Tibial nerve (tissue), 3 donors: ENCODE measurements around the gene TMEM92.

Experiments
- CTCF ChIP-seq, 5 experiments: fragments of 200-600 bp in 3 of 5; fragments of 450-650 bp in 2 of 5; sonication (generic) in 3 of 5; IDR thresholded peaks; one replicate each; pipeline ENCODE4 v1.5.1; 2016 to 2019; ENCODE audit warnings: antibody characterized with exemption in 5 of 5, mild to moderate bottlenecking in 3 of 5, moderate library complexity in 2 of 5
- POLR2A ChIP-seq, 2 donors: fragments of 450-650 bp; IDR thresholded peaks; one replicate each; pipeline ENCODE4 v1.6.1; 2017; ENCODE audit warnings: antibody characterized with exemption in 2 of 2, mild to moderate bottlenecking in 2 of 2, moderate library complexity in 2 of 2

GRCh38 chr17:50244771-50245170 is 29.5 kb upstream of the TMEM92 start:
- TF ChIP-seq POLR2A (IDR thresholded peaks at IDR 0.05) = no peak
- TF ChIP-seq CTCF (IDR thresholded peaks at IDR 0.05) = no peak
